Stimulated activated CD4-positive, alpha-beta T cell treated with anti-CD3 and anti-CD28 coated beads, TNF-alpha, amount 100 ng/mL, for 24 hours (primary cell): ENCODE measurements around the gene HDHD5.

Experiments used
- DNase-seq, 3 experiments: peaks; one replicate each; pipeline ENCODE4 v3.0.0-alpha.2; 2020; ENCODE audit warnings: low read depth in 3 of 3

The HDHD5 gene

GRCh38 chr22:17158568-17159503, at the start of gene HDHD5:
Gene HDHD5, minus strand, starts transcription at chr22:17159277. Its CDS starts 26 bp downstream, at chr22:17159251.
- DNase-seq, result peak; percentile 80 to 88 (median 85)

DNA sequence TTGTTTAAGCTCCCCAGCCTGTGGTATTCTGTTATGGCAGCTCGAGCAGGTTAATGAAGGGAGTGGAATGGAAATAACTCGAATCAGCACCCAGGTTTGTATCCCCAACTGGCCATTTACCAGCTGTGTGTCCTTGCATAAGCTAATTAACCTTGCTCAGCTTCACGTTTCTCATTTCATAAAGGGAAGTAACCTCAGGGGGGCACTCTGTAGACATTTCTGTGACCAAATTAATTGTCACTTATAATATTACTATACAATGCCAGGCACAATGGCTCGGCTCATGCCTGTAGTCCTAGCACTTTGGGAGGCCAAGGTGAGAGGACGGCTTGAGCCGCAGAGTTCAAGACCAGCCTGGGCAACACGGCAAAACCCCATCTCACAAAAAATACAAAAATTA, 46.4 kb upstream of the HDHD5 start:
- no peak for DNase-seq

DNA sequence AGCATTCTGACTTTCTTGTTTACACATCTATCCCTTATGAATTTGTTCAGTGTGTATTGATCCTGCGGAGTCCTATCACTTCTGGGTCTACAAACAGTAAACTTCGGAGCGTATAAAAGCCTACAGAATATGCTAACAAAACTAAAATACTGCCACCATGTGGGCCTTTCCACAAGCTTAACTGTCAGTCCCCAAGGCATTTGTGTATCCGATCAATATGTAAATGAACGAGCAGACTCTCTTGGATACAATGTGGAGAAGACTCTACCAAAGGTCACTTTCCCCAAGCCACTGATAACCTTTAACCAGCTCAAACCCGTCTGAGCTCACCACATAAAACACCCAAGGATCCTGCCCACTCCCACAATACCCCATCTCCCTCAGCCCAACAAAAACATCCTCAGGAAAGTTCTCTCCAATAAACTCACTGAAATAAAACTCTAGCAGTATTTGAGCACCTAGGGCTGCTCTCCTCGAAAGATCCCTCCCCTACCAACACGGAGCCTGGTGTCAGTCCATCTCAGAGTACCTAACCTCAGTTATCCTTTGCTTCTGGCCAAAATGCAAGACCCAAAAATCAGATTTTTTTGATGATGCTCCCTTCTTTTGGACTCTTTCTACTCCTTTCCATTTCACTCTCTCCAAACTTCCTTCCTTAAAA, 42.3 kb upstream of the HDHD5 start:
- DNase-seq, result no peak

GRCh38 chr22:17199003-17199731, 40.1 kb upstream of the HDHD5 start:
- no peak for DNase-seq

GRCh38 chr22:17198170-17199002, 39.3 kb upstream of the HDHD5 start:
- no peak for DNase-seq

- DNase-seq, result no peak
These were observed 35.1 kb upstream of the HDHD5 start for GRCh38 chr22:17194213-17194612.

DNA sequence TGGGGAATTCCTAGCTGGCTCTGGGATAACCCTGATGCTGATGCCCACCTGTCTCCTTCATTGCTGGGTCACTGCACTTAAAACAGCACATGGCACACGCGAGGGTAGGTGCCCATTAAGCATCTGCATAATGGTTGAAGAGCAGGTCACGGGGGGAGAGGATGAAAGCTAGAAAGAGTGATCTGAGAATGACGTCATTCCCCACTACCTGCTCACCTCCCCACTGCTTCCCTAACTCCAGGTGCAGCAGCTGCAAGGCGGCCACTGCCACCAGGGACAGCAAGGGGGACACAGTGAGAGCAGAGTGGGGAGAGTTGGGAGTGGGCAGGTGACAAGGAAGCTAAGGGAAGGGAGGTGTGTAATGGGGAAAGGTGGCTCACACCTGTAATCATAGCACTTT, 33.1 kb upstream of the HDHD5 start:
- DNase-seq, result no peak

DNA sequence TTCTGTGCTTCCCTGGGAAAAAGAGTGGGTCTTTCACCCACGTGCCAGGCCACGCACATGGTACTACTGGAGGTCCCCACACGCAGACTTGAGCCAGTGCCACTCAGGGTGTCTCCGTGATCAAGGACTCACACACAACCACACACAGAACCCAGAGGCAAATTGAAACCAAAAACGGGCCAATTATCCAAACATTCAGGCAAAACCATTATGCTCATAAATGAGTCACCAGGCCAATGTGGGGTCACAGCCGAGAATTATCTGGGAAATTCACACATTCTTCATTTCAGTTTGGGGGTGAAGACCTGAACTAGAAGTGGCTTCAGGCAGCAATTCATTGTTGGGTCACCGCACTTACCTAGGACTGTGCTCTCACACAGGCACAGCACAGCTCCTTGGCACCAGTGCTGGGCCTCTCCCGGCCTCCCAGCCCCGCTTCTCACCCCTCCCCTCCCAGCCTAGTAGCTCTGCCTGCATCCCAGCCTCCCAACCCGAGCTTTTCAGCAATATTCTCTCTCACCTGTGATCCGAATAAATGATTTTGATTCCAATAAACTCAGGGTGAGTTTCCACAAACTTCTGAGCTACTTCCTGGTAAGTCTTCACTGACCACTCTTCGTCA, 32.2 kb upstream of the HDHD5 start:
- no peak for DNase-seq

DNA sequence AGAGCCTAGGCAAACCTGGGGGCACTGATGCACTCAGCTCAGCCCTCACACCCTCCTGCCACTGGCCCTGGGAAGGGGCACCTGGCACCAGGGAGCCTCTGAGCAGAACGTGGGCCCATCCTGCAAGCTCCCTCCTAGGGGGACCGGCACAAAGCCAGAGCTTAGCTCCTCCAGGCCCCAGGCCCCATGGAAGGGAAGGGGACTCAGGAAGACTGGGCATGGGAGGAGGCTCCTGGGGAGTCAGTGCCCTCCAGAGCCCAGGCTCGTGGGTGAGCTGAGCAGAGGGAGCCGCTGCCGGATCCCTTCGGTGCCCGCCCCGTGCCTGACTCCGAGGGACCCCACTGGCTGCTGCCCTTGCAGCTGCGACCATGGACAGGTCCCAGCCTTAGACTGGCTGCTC, 31.6 kb upstream of the HDHD5 start:
- DNase-seq, result no peak

DNA sequence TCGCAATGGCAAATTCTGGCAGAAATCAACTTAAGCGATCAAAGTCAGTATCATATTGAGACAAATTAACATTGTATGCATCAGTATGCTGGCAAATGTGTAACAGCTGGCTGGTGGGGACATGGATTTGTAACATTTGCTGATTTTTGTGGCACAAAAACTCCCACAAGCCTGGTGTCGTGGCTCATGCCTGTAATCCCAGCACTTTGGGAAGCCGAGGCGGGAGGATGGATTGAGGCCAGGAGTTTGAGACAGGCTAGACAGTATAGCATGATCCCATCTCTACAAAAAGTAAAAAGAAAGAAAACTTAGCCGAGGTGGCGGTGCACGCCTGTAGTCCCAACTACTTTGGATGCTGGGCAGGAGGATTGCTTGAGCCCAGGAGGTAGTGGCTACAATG, 17.6 kb upstream of the HDHD5 start:
- no peak for DNase-seq

DNA sequence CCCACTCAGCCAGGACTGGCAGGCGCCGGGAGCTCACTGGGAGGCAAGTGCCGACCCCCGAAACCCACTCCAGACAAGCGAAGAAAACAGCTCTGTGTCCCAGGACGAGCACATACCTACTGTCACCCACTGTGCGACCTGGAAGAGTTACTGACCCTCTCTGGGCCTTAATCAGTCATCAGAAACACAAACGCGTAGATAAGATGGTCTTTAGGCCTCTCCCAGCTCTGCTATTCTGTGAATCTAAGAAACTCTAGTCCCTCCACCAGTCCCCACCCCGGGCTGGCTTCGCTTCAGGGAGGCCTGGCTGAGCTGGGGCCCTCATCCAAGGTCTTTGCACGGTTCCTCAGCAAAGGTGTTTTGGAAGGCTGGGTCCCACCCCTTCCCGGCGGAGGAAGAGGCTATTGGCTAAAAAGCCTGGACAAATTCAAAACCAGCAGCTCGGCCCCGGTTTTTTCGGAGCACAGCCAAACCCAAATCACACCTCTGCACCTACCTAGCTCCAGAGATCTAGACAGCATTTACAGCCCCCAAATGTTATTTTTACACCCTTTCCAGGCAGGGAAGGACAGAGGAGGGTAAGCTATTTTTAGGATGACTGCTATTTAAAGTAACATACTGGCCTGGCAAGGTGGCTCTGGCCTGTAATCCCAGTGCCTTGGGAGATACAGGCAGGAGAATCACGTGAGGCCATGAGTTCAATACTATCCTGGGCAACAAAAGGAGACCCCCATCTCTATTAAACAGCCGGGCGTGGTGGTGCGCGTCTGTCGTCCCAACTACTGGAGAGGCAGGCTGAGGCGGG, 13.2 kb upstream of the HDHD5 start:
- DNase-seq, result no peak

DNA sequence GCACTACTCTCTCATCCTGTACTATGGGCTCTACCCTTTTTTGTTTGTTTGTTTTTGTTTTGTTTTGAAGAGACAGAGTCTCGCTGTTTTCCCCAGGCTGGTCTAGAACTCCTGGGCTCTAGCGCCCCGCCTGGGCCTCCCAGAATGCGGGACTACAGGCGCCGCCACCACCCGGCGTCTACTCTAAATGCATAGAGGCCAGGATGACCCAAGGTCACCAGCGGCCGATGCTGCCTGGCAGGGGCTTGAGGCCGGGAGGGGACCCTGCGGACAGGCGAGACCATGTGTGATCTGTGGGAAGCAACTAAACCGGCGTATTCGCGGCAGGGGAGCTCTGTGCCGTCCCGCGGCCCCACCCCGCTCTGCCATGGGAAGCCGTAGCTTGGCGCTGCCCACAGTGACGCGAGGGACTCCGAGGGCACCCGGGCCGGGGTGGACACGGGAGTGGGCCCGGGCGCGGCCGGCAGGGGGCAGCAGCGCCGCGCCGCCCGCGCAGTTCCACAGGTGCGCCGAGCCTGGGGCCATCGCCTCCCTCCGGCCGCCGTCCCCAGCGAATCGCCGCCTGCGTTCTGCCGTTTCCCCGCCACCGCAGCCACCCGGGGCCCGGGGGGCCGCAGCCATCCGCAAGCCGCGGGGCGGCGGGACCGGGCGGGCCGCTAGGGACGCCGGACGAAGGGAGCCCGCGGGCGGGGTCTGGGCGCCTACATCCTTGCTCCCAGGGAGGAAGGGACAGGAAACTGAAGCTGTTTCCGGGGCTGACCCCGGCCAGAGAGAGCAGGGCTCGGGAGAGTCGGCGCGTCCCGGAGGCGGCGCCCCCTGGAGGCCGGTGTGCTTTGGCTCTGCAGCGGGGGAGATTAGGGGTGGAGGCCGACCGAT, 12.3 kb upstream of the HDHD5 start:
- DNase-seq, result peak; percentile 66 to 87 (median 69)

DNA sequence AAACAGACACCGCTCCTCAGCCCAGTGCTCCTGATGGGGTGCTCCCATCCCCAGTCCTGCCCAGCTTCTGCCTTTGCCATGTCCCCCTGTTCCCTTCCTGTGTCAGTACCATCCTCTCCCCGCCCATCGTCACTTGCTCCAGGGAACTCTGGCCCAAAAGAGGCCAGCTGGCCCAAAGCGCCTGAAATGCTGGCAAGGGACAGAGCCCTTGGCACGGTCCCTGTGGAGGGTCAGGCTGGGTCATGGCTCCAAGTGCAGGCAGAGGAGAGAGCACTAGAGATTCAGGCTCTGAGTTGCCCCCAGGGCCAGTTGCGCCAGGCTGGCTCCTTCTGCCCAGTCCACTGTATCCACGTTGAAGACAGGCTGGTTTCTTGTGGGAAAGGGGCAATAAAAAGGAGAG, 8.4 kb upstream of the HDHD5 start:
- no peak for DNase-seq

- DNase-seq, result no peak
These were observed 5.4 kb upstream of the HDHD5 start for GRCh38 chr22:17164392-17165024.

DNA sequence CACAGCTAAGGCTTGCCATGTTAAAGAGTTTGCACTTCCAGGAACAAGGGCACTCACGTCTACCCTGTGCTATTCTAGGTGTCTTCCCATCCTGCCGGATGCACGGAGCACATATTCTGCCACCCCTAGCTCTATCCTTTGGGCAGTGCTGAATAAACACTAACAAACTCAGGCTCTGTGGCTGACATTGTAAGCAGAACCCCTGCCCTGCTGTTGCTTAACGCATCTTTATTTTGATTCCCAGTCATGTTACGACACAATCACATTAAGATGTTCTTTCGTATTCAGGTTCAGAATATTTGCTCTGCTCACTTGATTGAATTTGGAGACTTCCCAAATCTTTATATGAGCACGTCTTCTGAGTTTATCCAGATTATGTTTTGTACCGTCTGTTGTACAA, 3.7 kb upstream of the HDHD5 start:
- DNase-seq, result no peak

DNA sequence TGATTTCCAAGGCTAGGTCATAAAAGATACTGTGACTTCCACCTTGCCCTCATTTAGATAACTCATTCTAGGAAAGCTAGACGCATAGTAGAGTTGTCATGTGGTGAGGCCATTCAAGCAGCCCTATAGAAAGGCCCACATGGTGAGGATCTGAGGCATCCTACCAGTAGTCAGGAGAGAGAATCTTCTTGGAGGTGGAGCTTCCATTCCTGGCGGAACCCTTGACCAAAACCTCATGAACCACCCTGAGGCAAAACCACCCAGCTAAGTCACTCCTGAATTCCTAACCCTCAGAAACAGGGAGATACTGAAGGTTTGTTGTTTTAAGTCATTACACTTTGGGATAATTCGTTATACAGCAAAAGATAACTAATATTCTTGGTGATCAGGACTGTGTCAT, 2.9 kb upstream of the HDHD5 start:
- DNase-seq, result no peak

GRCh38 chr22:17159504-17159951, 451 bp upstream of the HDHD5 start:
- DNase-seq, result peak; percentile 48 to 72 (median 55)

DNA sequence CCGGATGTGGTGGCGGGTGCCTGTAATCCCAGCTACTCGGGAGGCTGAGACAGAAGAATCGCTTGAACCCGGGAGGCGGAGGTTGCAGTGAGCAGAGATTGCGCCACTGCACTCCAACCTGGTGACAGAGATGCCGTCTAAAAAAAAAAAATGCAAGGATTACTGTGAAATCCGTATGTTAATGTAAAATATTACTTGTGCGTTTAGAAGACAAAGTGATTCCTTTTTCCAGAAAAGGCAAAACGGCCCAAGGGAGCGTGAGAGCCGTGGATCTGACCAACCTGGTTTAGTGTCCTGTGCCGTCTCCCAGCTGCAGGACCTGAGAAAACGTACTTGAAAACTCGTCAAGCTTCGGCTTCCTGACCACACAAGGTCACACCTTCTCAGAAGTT, 905 bp downstream of the HDHD5 start:
- DNase-seq, result no peak

DNA sequence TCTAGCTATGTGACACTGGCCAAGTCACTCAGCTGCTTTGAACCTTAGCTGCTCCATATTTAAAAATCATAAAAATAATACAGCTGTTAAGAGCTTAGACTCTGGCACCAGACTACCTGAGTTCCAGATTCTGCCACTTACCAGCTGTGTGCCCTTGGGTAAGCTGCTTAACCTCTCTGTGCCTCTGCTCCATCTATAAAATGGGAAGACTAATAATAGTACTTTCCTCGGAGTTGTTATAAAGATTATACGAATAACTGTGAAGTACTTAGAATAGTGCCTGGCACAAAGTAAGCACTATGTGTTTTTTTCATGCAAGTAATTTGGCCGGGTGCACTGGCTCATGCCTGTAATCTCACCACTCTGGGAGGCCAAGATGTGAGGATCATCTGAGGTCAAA, 1.4 kb downstream of the HDHD5 start:
- DNase-seq, result no peak
